Tibial artery (tissue), 4 donors: ENCODE measurements around the gene ITGB5.

Experiments used
- DNase-seq, 2 donors: peaks; one replicate each; pipeline ENCODE4 v3.0.0-alpha.2; 2019
- H3K27ac ChIP-seq, 2 donors: fragments of 200-600 bp; sonication (generic) in 1 of 2; 1 replicate in 1 of 2; 2 replicates in 1 of 2; pipeline ENCODE4 v1.5.1; 2018 to 2019; ENCODE audit warnings: mild to moderate bottlenecking in 1 of 2
- H3K27me3 ChIP-seq, 2 donors: fragments of 200-600 bp; sonication (generic) in 1 of 2; one replicate each; pipeline versions ENCODE4 v1.5.1 to v1.6.0; 2016 to 2019
- H3K36me3 ChIP-seq, 3 donors: fragments of 200-600 bp; sonication (generic) in 2 of 3; one replicate each; pipeline ENCODE4 v1.5.1; 2016 to 2019; ENCODE audit warnings: mild to moderate bottlenecking in 2 of 3
- H3K4me1 ChIP-seq, 4 donors: fragments of 200-600 bp; sonication (generic) in 2 of 4; 1 replicate in 3 of 4; 2 replicates in 1 of 4; pipeline ENCODE4 v1.5.1; 2016 to 2019
- H3K4me3 ChIP-seq, 2 donors: fragments of 200-600 bp; sonication (generic) in 1 of 2; 1 replicate in 1 of 2; 2 replicates in 1 of 2; pipeline ENCODE4 v1.5.1; 2018 to 2019; ENCODE audit warnings: mild to moderate bottlenecking in 2 of 2
- H3K9me3 ChIP-seq, 3 donors: fragments of 200-600 bp; sonication (generic) in 1 of 3; one replicate each; pipeline ENCODE4 v1.5.1; 2016 to 2019
- CTCF ChIP-seq, 2 experiments: fragments of 200-600 bp in 1 of 2; fragments of 450-650 bp in 1 of 2; IDR thresholded peaks; one replicate each; pipeline ENCODE4 v1.5.1; 2017 to 2019; ENCODE audit warnings: antibody characterized with exemption in 2 of 2, mild to moderate bottlenecking in 1 of 2, moderate library complexity in 1 of 2
- intact Hi-C: fragments of 100-400 bp; cut with DNase I; formaldehyde crosslinking; loops from one replicate; pipeline ENCODE4 v1.15.0; 2023; ENCODE audit warnings: low total_unique reads

Gene ITGB5

GRCh38 chr3:124846189-124846588 lies 41.0 kb downstream of the ITGB5 start:
- H3K36me3 ChIP-seq = peaks cover 12 to 40% (median 37%) of the 10 kb centered on the region in 3 donors

DNA sequence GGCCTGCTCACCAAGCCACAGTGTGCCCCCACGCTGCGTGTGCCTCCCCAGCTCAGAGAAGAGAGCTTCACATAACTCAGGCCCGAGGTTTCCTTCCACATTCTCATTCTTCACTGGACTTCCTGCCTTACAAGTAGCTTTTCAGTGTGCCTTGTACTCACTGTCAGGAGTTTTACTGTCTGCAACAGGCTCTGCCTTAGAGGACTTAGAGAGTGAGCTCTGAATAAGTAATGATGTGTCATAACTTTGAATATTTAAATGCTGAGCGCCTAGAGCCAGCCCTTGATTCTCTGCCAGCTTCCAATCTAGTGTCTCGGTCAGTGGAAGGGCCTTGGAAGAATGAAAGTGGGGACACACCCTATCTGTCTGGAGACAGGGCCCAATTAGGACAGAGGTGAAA lies 41.8 kb downstream of the ITGB5 start:
- Histone ChIP-seq H3K27ac (peak overlapping the region; percentile 82 to 88), H3K27me3 (no peaks in the 10 kb centered on the region), H3K4me1 (peaks cover 0 to 90% (median 56%) of the 10 kb centered on the region in 4 donors), H3K9me3 (no peaks in the 10 kb centered on the region), H3K36me3 (peaks cover 12 to 48% (median 43%) of the 10 kb centered on the region in 3 donors), H3K4me3 (no peak overlapping the region)
- no peak for TF ChIP-seq CTCF (IDR thresholded peaks at IDR 0.05)
- intact Hi-C loops = no loop called here
- peak; percentile 82 to 86 for DNase-seq

More at GRCh38 chr3:124846189-124846588, 41.0 kb downstream of the ITGB5 start:
- peaks cover 0 to 90% (median 58%) of the 10 kb centered on the region in 4 donors for H3K4me1 ChIP-seq
- H3K27ac ChIP-seq = peak overlapping the region; percentile 82 to 88
- no peak overlapping the region for H3K4me3 ChIP-seq
- intact Hi-C loops = no loop called here
- H3K27me3 ChIP-seq = no peaks in the 10 kb centered on the region
- peak; percentile 65 to 87 for DNase-seq
- TF ChIP-seq CTCF (IDR thresholded peaks at IDR 0.05) = no peak
- no peaks in the 10 kb centered on the region for H3K9me3 ChIP-seq

- Histone ChIP-seq H3K9me3 (no peaks in the 10 kb centered on the region), H3K4me1 (peaks cover 0 to 90% (median 52%) of the 10 kb centered on the region in 4 donors), H3K27ac (peak overlapping the region; percentile 82 to 88), H3K27me3 (no peaks in the 10 kb centered on the region), H3K4me3 (no peak overlapping the region), H3K36me3 (peaks cover 22 to 54% (median 41%) of the 10 kb centered on the region in 3 donors)
- no peak for DNase-seq
- intact Hi-C loops = no loop called here
- TF ChIP-seq CTCF (IDR thresholded peaks at IDR 0.05) = no peak
These were observed 43.5 kb downstream of the ITGB5 start for GRCh38 chr3:124843506-124844177.

- no peak for DNase-seq
- H3K4me1 ChIP-seq = peaks cover 0 to 88% (median 54%) of the 10 kb centered on the region in 4 donors
- no peaks in the 10 kb centered on the region for H3K9me3 ChIP-seq
- peaks cover 16 to 50% (median 35%) of the 10 kb centered on the region in 3 donors for H3K36me3 ChIP-seq
- peak overlapping the region; percentile 82 to 88 for H3K27ac ChIP-seq
- no peaks in the 10 kb centered on the region for H3K27me3 ChIP-seq
- TF ChIP-seq CTCF (IDR thresholded peaks at IDR 0.05) = no peak
- H3K4me3 ChIP-seq = no peak overlapping the region
- intact Hi-C loops = no loop called here
These were observed 44.1 kb downstream of the ITGB5 start for GRCh38 chr3:124843047-124843446.

GRCh38 chr3:124841517-124841916 lies 45.6 kb downstream of the ITGB5 start:
- Histone ChIP-seq H3K9me3 (no peaks in the 10 kb centered on the region), H3K27me3 (no peaks in the 10 kb centered on the region), H3K36me3 (peaks cover 13 to 35% (median 22%) of the 10 kb centered on the region in 3 donors), H3K4me1 (peaks cover 0 to 92% (median 61%) of the 10 kb centered on the region in 4 donors), H3K4me3 (no peak overlapping the region), H3K27ac (peak overlapping the region; percentile 78 to 88)
- no peak for DNase-seq
- no peak for TF ChIP-seq CTCF (IDR thresholded peaks at IDR 0.05)
- intact Hi-C loops = no loop called here
